IMR-90 (cell line): ENCODE measurements around the gene KLRC3. TPM values are rescaled to one million over a fixed set of nuclear protein-coding genes. Genes with fewer than 3 reads are reported as not detected.
"Not testable (repeated sequence)": the region's sequence is repeated elsewhere in the genome, so short reads cannot be mapped to it uniquely, and the experiment has no call there.

ENCODE experiments used
- ATAC-seq: fragments of 200-7000 bp; cut with Tn5 transposase; 2 replicates; pipeline ENCODE4 v1.9.1; 2020; ENCODE audit warnings: low read depth, mild to moderate bottlenecking, moderate library complexity
- BruUV-seq: library from RNA; stranded (reverse); fragments of 400-500 nt; replicated peaks from 2 replicates; lab custom pipeline; 2021; lab: Mats Ljungman, UMichigan
- CTCF ChIA-PET: fragments of 300-600 bp; formaldehyde crosslinking; extraction: SDS; loops from one replicate; lab custom pipeline; 2021; ENCODE audit warnings: antibody characterized with exemption; lab: Yijun Ruan, JAX
- POLR2A ChIA-PET: fragments of 300-600 bp; sonication (Branson Sonifier 250); formaldehyde crosslinking; loops from one replicate; lab custom pipeline; 2022; ENCODE audit warnings: antibody characterized with exemption; ENCODE audit not compliant: unreplicated experiment; lab: Charles Lee
- DNase-seq: peaks from one replicate; pipeline ENCODE4 v3.0.0; 2013
- H2AFZ ChIP-seq: replicated peaks from 2 replicates; pipeline ENCODE3; 2013; ENCODE audit warnings: low read length, mild to moderate bottlenecking; ENCODE audit not compliant: poor library complexity
- H2AK5ac ChIP-seq: 2 replicates; pipeline ENCODE4 v1.6.1; 2013; ENCODE audit warnings: low read depth, low read length, inconsistent platforms
- H2AK9ac ChIP-seq: replicated peaks from 2 replicates; pipeline ENCODE3; 2013; ENCODE audit warnings: mild to moderate bottlenecking, low read depth, low read length, moderate library complexity; ENCODE audit not compliant: poor library complexity
- H2BK120ac ChIP-seq: 2 replicates; pipeline ENCODE4 v1.6.1; 2013; ENCODE audit warnings: low read depth, low read length, inconsistent platforms
- H2BK15ac ChIP-seq: 3 replicates; pipeline ENCODE4 v1.6.1; 2013; ENCODE audit warnings: low read depth, low read length, inconsistent platforms
- H2BK20ac ChIP-seq: 2 replicates; pipeline ENCODE4 v1.6.1; 2013; ENCODE audit warnings: low read depth, mild to moderate bottlenecking, inconsistent platforms, low read length, moderate library complexity
- H2BK5ac ChIP-seq: 2 replicates; pipeline ENCODE4 v1.6.1; 2013; ENCODE audit warnings: mild to moderate bottlenecking, low read depth, low read length, inconsistent platforms; ENCODE audit not compliant: poor library complexity, severe bottlenecking
- H3K14ac ChIP-seq: replicated peaks from 2 replicates; pipeline ENCODE4 v1.6.1; 2013; ENCODE audit warnings: low read depth, low read length, inconsistent platforms
- H3K18ac ChIP-seq: 2 replicates; pipeline ENCODE4 v1.6.1; 2013; ENCODE audit warnings: low read depth, low read length, control low read depth
- H3K23ac ChIP-seq: 2 replicates; pipeline ENCODE4 v1.6.1; 2013; ENCODE audit warnings: low read depth, low read length, inconsistent platforms
- H3K27ac ChIP-seq: 2 replicates; pipeline ENCODE4 v1.5.1; 2013; ENCODE audit warnings: mild to moderate bottlenecking, control low read depth, low read length; ENCODE audit not compliant: insufficient read depth
- H3K27me3 ChIP-seq: 2 replicates; pipeline ENCODE4 v1.6.1; 2013; ENCODE audit warnings: low read length; ENCODE audit not compliant: control insufficient read depth, insufficient read depth
- H3K36me3 ChIP-seq: 2 replicates; pipeline ENCODE4 v1.6.1; 2013; ENCODE audit warnings: low read length, mixed read lengths; ENCODE audit not compliant: control insufficient read depth, insufficient read depth
- H3K4ac ChIP-seq: 2 replicates; pipeline ENCODE4 v1.6.1; 2013; ENCODE audit warnings: low read depth, low read length, inconsistent platforms
- H3K4me1 ChIP-seq: 2 replicates; pipeline ENCODE4 v1.6.1; 2013; ENCODE audit warnings: low read length, mixed read lengths; ENCODE audit not compliant: control insufficient read depth, insufficient read depth
- H3K4me2 ChIP-seq: 2 replicates; pipeline ENCODE4 v1.6.1; 2013; ENCODE audit warnings: low read depth, mild to moderate bottlenecking, control low read depth, low read length, moderate library complexity
- H3K4me3 ChIP-seq: 2 replicates; pipeline ENCODE4 v1.5.1; 2013; ENCODE audit warnings: low read depth, mild to moderate bottlenecking, control low read depth, low read length, moderate library complexity; ENCODE audit not compliant: insufficient read depth
- H3K56ac ChIP-seq: 2 replicates; pipeline ENCODE4 v1.6.1; 2013; ENCODE audit warnings: low read length, inconsistent platforms; ENCODE audit not compliant: insufficient read depth; ENCODE audit errors: extremely low read depth
- H3K79me1 ChIP-seq, 2 experiments: 2 replicates each; pipeline ENCODE4 v1.6.1; 2013; ENCODE audit warnings: low read length in 2 of 2, inconsistent platforms in 1 of 2, low read depth in 1 of 2
- H3K9ac ChIP-seq: 2 replicates; pipeline ENCODE4 v1.6.1; 2013; ENCODE audit warnings: low read depth, low read length, control low read depth
- H3K9me1 ChIP-seq: 2 replicates; pipeline ENCODE4 v1.6.1; 2013; ENCODE audit warnings: low read length, inconsistent platforms; ENCODE audit not compliant: insufficient read depth
- H3K9me3 ChIP-seq: 2 replicates; pipeline ENCODE4 v1.6.1; 2013; ENCODE audit warnings: low read length; ENCODE audit not compliant: control insufficient read depth, insufficient read depth
- H4K20me1 ChIP-seq: 2 replicates; pipeline ENCODE4 v1.6.1; 2013; ENCODE audit warnings: low read length, inconsistent platforms; ENCODE audit not compliant: insufficient read depth
- H4K5ac ChIP-seq: 2 replicates; pipeline ENCODE4 v1.6.1; 2013; ENCODE audit warnings: mild to moderate bottlenecking, low read depth, low read length, control low read depth
- H4K8ac ChIP-seq, 2 experiments: 2 replicates each; pipeline ENCODE4 v1.6.1; 2013; ENCODE audit warnings: low read depth in 2 of 2, low read length in 2 of 2, control low read depth in 1 of 2, inconsistent platforms in 1 of 2
- H4K91ac ChIP-seq: 2 replicates; pipeline ENCODE4 v1.6.1; 2013; ENCODE audit warnings: low read depth, low read length, inconsistent platforms; ENCODE audit not compliant: insufficient read depth
- BHLHE40 ChIP-seq: fragments of 150-350 bp; IDR thresholded peaks from 2 replicates; pipeline ENCODE4 v1.6.1; 2016; ENCODE audit warnings: mild to moderate bottlenecking, low read depth, low read length
- MAZ ChIP-seq: IDR thresholded peaks from 2 replicates; pipeline ENCODE4 v1.6.1; 2012; ENCODE audit warnings: low read depth, mild to moderate bottlenecking, low read length, improper control_type of control experiment, moderate library complexity, borderline replicate concordance
- NFE2L2 ChIP-seq: fragments of 150-350 bp; IDR thresholded peaks from 2 replicates; pipeline ENCODE4 v1.6.1; 2016; ENCODE audit warnings: low read depth, mild to moderate bottlenecking, low read length
- RCOR1 ChIP-seq: IDR thresholded peaks from 2 replicates; pipeline ENCODE4 v1.6.1; 2012; ENCODE audit warnings: mild to moderate bottlenecking, low read length, improper control_type of control experiment; ENCODE audit not compliant: insufficient replicate concordance
- WGBS, 2 experiments: methylation state at CpG; one replicate each; pipeline versions ENCODE4 v1.1.5 to v1.1.7; 2013; ENCODE audit warnings: missing lambda C conversion rate in 2 of 2; ENCODE audit not compliant: insufficient read length in 1 of 2; ENCODE audit errors: extremely low coverage in 2 of 2; 5-methylcytosine and 5-hydroxymethylcytosine counted together
- dilution Hi-C: fragments of 300-500 bp; cut with HindIII; formaldehyde crosslinking; loops from one replicate; pipeline ENCODE4 v1.14.3; 2018; ENCODE audit warnings: low sequenced_read_pairs; ENCODE audit not compliant: unreplicated experiment
- in situ Hi-C: fragments of 300-500 bp; cut with MboI; formaldehyde crosslinking; loops from 3 replicates; pipeline ENCODE4 v1.14.3; 2019; ENCODE audit warnings: low sequenced_read_pairs, inconsistent platforms, mixed read lengths
- intact Hi-C: fragments of 100-400 bp; cut with micrococcal nuclease; formaldehyde crosslinking; loops from 2 replicates; pipeline ENCODE4 v1.10.0; 2022
- polyA plus RNA-seq, 3 experiments: library from polyadenylated mRNA; depleted of rRNA; stranded (reverse); fragments of >200 nt; gene quantifications; 2 replicates each; pipeline ENCODE4 v1.2.3, GENCODE V29; 2012; ENCODE audit warnings: low replicate concordance in 1 of 3
- total RNA-seq: library from RNA; depleted of rRNA; stranded (reverse); fragments of >200 nt; gene quantifications from 2 replicates; pipeline ENCODE4 v1.2.3, GENCODE V29; 2012

The KLRC3 gene
- total and polyA plus RNA-seq, 2 of the 4 experiments (the other 2 are of a cell fraction), result not detected

DNA sequence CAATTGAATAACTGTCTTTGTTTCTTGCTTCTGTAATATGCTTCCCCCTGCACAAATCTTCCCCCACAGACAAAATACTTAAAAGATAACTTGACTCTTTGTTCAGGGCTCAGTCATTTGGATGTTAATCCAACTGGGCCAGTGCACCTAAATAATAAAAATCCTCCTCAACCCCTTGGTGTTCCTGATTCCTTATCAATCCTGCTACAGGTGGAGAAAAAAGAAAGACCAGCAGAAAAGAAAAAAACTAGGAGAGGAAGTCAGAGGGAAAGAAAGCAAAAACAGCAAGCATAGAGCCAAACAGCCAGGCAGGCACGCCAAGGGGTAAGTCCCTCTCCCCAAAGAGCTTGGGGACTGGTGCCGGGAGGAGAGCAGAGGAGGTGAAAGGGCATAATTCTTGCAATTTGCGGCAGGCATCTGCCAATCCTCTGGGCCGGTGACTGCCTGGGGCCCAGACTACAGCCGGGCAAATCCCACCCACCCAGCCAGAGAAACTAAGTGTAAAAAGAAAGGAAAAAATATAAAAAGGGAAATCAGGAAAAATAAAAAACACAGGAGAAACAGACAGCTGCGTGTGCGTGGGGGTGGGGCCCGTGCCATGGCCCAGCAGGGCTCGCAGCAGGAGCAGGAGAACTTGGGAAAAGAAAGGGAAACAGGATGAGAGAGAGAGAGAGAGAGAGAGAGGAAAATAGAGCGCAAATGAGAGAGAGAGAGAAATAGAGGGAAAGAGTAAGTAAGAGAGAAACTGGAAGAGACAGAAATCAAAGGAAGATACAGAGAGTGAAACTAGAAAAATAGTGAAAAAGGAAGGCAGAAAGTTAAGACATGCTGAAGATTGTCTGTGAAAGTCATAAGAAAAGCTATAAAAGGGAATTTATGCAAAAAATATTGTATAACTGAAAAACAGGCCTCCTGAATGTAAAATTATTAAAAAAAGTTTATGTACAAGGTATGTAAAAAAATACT, 51.9 kb downstream of the KLRC3 start:
- intact Hi-C loops, result no loop called here
- no peak for DNase-seq

GRCh38 chr12:10367714-10368113, 52.7 kb downstream of the KLRC3 start:
- DNase-seq, dilution Hi-C loops, H4K91ac ChIP-seq, H3K27ac ChIP-seq, in situ Hi-C loops, H2AK9ac ChIP-seq, POLR2A ChIA-PET, H2BK5ac ChIP-seq, H3K4ac ChIP-seq, H3K18ac ChIP-seq, H3K23ac ChIP-seq, H2BK20ac ChIP-seq, H2AK5ac ChIP-seq, H3K56ac ChIP-seq, H3K9me3 ChIP-seq, H2AFZ ChIP-seq, H3K27me3 ChIP-seq, H2BK120ac ChIP-seq, H4K5ac ChIP-seq, H3K9ac ChIP-seq, H3K9me1 ChIP-seq, H3K4me2 ChIP-seq, H3K36me3 ChIP-seq, H3K79me1 ChIP-seq, H4K20me1 ChIP-seq, ATAC-seq, BruUV-seq, H3K4me3 ChIP-seq, H3K14ac ChIP-seq, H4K8ac ChIP-seq, H2BK15ac ChIP-seq: not testable (repeated sequence)
- intact Hi-C loops, result loop anchor here (1.0 to 2.0 kb wide), 4 partner anchors 131 to 383 kb away; partner anchors contain the start of gene STYK1
- WGBS, 2 experiments, result 80% methylated on average over 1 of the region's 4 CpGs; no CpG with 5 or more reads in 1 of the 2 experiments
- H3K4me1 ChIP-seq, result peaks cover 20% of the 10 kb centered on the region
- CTCF ChIA-PET, result interaction anchor here (0.6 to 1.2 kb wide), 6 partner anchors 17 to 350 kb away, joined by 3 to 5 read pairs (median 3); partner anchors contain the start of gene MAGOHB

More for the DNA sequence above, 51.9 kb downstream of the KLRC3 start:
- Histone ChIP-seq H3K9me3 (no peaks in the 10 kb centered on the region), H2BK5ac (no peak overlapping the region), H3K23ac (no peak overlapping the region), H4K91ac (no peak overlapping the region), H2AK9ac (no peak overlapping the region), H2AK5ac (no peak overlapping the region), H3K4me3 (no peak overlapping the region), H3K4ac (no peak overlapping the region), H2BK20ac (no peak overlapping the region), H3K4me1 (peaks cover 18% of the 10 kb centered on the region), H2BK15ac (no peak overlapping the region), H2AFZ (no peak overlapping the region), H3K9ac (no peak overlapping the region), H3K18ac (no peak overlapping the region), H3K9me1 (no peaks in the 10 kb centered on the region), H3K14ac (no peak overlapping the region), H2BK120ac (no peak overlapping the region), H4K8ac (no peak overlapping the region), H3K27me3 (no peaks in the 10 kb centered on the region), H3K27ac (no peak overlapping the region), H3K36me3 (no peaks in the 10 kb centered on the region), H4K5ac (no peak overlapping the region), H3K79me1 (no peaks in the 10 kb centered on the region), H3K4me2 (no peak overlapping the region), H3K56ac (no peak overlapping the region), H4K20me1 (no peaks in the 10 kb centered on the region)
- WGBS, 2 experiments, result 100% methylated on average over 1 of the region's 10 CpGs; no CpG with 5 or more reads in 1 of the 2 experiments
- BruUV-seq, result no TSS peak
- ATAC-seq, result no peak
- ChIA-PET CTCF (interaction anchor here (0.6 kb wide), 1 partner anchor 153 kb away, joined by 3 read pairs; no protein-coding TSS in a partner anchor), POLR2A (no interaction called here)
- in situ Hi-C loops, result no loop called here
- dilution Hi-C loops, result no loop called here
- TF ChIP-seq RCOR1 (no peak), NFE2L2 (no peak), BHLHE40 (no peak), MAZ (no peak)
